A549 (cell line): ENCODE results near the gene USP34. TPM values are rescaled to one million over a fixed set of nuclear protein-coding genes. Genes with fewer than 3 reads are reported as not detected.

Experiments
- ATAC-seq, 2 experiments: fragments of 200-7000 bp in 1 of 2; fragments of >200 bp in 1 of 2; cut with Nextera tagmentation in 1 of 2; cut with Tn5 transposase in 1 of 2; 3 replicates each; pipeline versions ENCODE4 v1.8.0 to v1.9.1; 2018 to 2020; ENCODE audit warnings: mild to moderate bottlenecking in 1 of 2, moderate library complexity in 1 of 2
- CTCF ChIA-PET: fragments of 300-600 bp; sonication (Branson Sonifier 250); formaldehyde crosslinking; extraction: SDS; loops from one replicate; lab custom pipeline; 2021; ENCODE audit warnings: antibody characterized with exemption, inconsistent platforms; lab: Yijun Ruan, JAX
- POLR2A ChIA-PET: fragments of 350-600 bp; formaldehyde crosslinking; extraction: SDS; loops from one replicate; lab custom pipeline; 2021; ENCODE audit warnings: antibody characterized with exemption, inconsistent platforms; lab: Yijun Ruan, JAX
- DNase-seq, 2 experiments: peaks; one replicate each; pipeline versions ENCODE4 v3.0.0 to v3.0.0-alpha.2; 2011 to 2016; ENCODE audit warnings: low read depth in 1 of 2, low spot score in 1 of 2
- FAIRE-seq: peaks from 2 replicates; lab custom pipeline; 2011; peaks lifted over from hg19 to GRCh38; lab: Jason Lieb, UNC
- H3K27ac ChIP-seq, 2 experiments: fragments of >200 bp; sonication (Bioruptor Twin); formaldehyde crosslinking; 3 replicates each; pipeline ENCODE4 v1.5.1; 2016 to 2017
- H3K4me1 ChIP-seq: fragments of >200 bp; sonication (Bioruptor Twin); formaldehyde crosslinking; 3 replicates; pipeline ENCODE4 v1.6.1; 2016
- H3K4me2 ChIP-seq: fragments of >200 bp; sonication (Bioruptor Twin); formaldehyde crosslinking; 3 replicates; pipeline ENCODE4 v1.6.1; 2016
- H3K4me3 ChIP-seq: fragments of >200 bp; sonication (Bioruptor Twin); formaldehyde crosslinking; 3 replicates; pipeline ENCODE4 v1.5.1; 2016
- H3K9me3 ChIP-seq: fragments of >200 bp; sonication (Bioruptor Twin); formaldehyde crosslinking; 3 replicates; pipeline ENCODE4 v1.6.1; 2016
- CBX2 ChIP-seq: fragments of 200-600 bp; sonication (generic); IDR thresholded peaks from 2 replicates; pipeline ENCODE4 v1.6.1; 2016; ENCODE audit warnings: low read depth, mild to moderate bottlenecking, borderline replicate concordance
- CBX8 ChIP-seq: fragments of 200-600 bp; sonication (generic); IDR thresholded peaks from 2 replicates; pipeline ENCODE4 v1.6.1; 2016
- CHD2 ChIP-seq: fragments of 150-350 bp; IDR thresholded peaks from 2 replicates; pipeline ENCODE4 v1.6.1; 2014; ENCODE audit warnings: low read length; ENCODE audit not compliant: partially characterized antibody
- E2F6 ChIP-seq: IDR thresholded peaks from 2 replicates; pipeline ENCODE4 v1.6.1; 2012; ENCODE audit warnings: low read depth, borderline replicate concordance
- EHF ChIP-seq: fragments of 250-450 bp; sonication (Bioruptor Pico); IDR thresholded peaks from 2 replicates; pipeline ENCODE4 v1.5.0; 2020; ENCODE audit warnings: mild to moderate bottlenecking
- EHMT2 ChIP-seq: fragments of 200-600 bp; sonication (generic); IDR thresholded peaks from 2 replicates; pipeline ENCODE4 v1.6.1; 2016; ENCODE audit warnings: antibody characterized with exemption, low read depth, mild to moderate bottlenecking, moderate library complexity
- ELK1 ChIP-seq: fragments of 150-350 bp; IDR thresholded peaks from 2 replicates; pipeline ENCODE4 v1.6.1; 2014; ENCODE audit warnings: low read depth, mild to moderate bottlenecking, low read length
- ESRRA ChIP-seq: fragments of 150-350 bp; IDR thresholded peaks from 2 replicates; pipeline ENCODE4 v1.6.1; 2014; ENCODE audit warnings: mild to moderate bottlenecking, low read length, borderline replicate concordance
- FOSB ChIP-seq: fragments of 250-450 bp; sonication (Bioruptor Pico); IDR thresholded peaks from 2 replicates; pipeline ENCODE4 v1.5.0; 2020; ENCODE audit warnings: mild to moderate bottlenecking, moderate library complexity
- GATA3 ChIP-seq: IDR thresholded peaks from 2 replicates; pipeline ENCODE4 v1.6.1; 2012; ENCODE audit warnings: borderline replicate concordance
- HOXA7 ChIP-seq: fragments of 250-450 bp; sonication (Bioruptor Pico); IDR thresholded peaks from 2 replicates; pipeline ENCODE4 v1.5.0; 2020; ENCODE audit warnings: mild to moderate bottlenecking, moderate library complexity
- HOXB13 ChIP-seq: fragments of 250-450 bp; sonication (Bioruptor Pico); IDR thresholded peaks from 2 replicates; pipeline ENCODE4 v1.5.0; 2020; ENCODE audit warnings: low read depth, mild to moderate bottlenecking, moderate library complexity
- HOXB5 ChIP-seq: fragments of 250-450 bp; sonication (Bioruptor Pico); IDR thresholded peaks from 2 replicates; pipeline ENCODE4 v1.5.0; 2020; ENCODE audit warnings: mild to moderate bottlenecking, moderate library complexity
- JUN ChIP-seq, 2 experiments: fragments of >200 bp; sonication (Bioruptor Twin); formaldehyde crosslinking; IDR thresholded peaks; 2 replicates in 1 of 2; 3 replicates in 1 of 2; pipeline ENCODE4 v1.6.1; 2016 to 2017
- JUNB ChIP-seq: fragments of >200 bp; sonication (Bioruptor Twin); formaldehyde crosslinking; IDR thresholded peaks from 2 replicates; pipeline ENCODE4 v1.6.1; 2016
- MYC ChIP-seq: IDR thresholded peaks from 2 replicates; pipeline ENCODE4 v1.6.1; 2012; ENCODE audit warnings: mild to moderate bottlenecking, inconsistent platforms, low read length, improper control_type of control experiment, borderline replicate concordance
- NR3C1 ChIP-seq: fragments of >200 bp; sonication (Bioruptor Twin); formaldehyde crosslinking; IDR thresholded peaks from 3 replicates; pipeline ENCODE4 v1.6.1; 2017
- POLR2A ChIP-seq: IDR thresholded peaks from 2 replicates; pipeline ENCODE4 v1.6.1; 2012; ENCODE audit warnings: mild to moderate bottlenecking, low read length
- POLR2AphosphoS2 ChIP-seq: conservative IDR thresholded peaks from 2 replicates; pipeline ENCODE4 v1.6.1; 2012; ENCODE audit warnings: low read length, improper control_type of control experiment, inconsistent platforms
- RFX5 ChIP-seq: fragments of 450-650 bp; IDR thresholded peaks from 2 replicates; pipeline ENCODE4 v1.7.1; 2014; ENCODE audit warnings: antibody characterized with exemption, mild to moderate bottlenecking, moderate library complexity
- RNF2 ChIP-seq: fragments of 200-600 bp; sonication (generic); IDR thresholded peaks from 2 replicates; pipeline ENCODE4 v1.6.1; 2016; ENCODE audit warnings: low read depth, mild to moderate bottlenecking, antibody characterized with exemption, moderate library complexity, borderline replicate concordance
- SMC3 ChIP-seq: fragments of >200 bp; sonication (Bioruptor Twin); formaldehyde crosslinking; IDR thresholded peaks from 3 replicates; pipeline ENCODE4 v1.6.1; 2018; ENCODE audit warnings: inconsistent platforms
- TP53 ChIP-seq: fragments of 250-450 bp; sonication (Bioruptor Pico); IDR thresholded peaks from 2 replicates; pipeline ENCODE4 v1.5.0; 2021; ENCODE audit warnings: mild to moderate bottlenecking, moderate library complexity
- ZFP36 ChIP-seq: fragments of 450-650 bp; IDR thresholded peaks from 2 replicates; pipeline ENCODE4 v1.6.1; 2014; ENCODE audit warnings: borderline replicate concordance; ENCODE audit not compliant: partially characterized antibody
- WGBS: methylation state at CpG from one replicate; pipeline ENCODE4 v1.1.6; 2017; ENCODE audit errors: missing lambda C conversion rate; 5-methylcytosine and 5-hydroxymethylcytosine counted together
- polyA plus RNA-seq, 4 experiments: library from polyadenylated mRNA; depleted of rRNA in 3 of 4; stranded (reverse); fragments of >200 nt; fragmentation: RNase III in 1 of 4; extraction: RNeasy Plus Mini Kit Qiagen cat#74134 plus additional on column Dnase treatment in 1 of 4; gene quantifications; 2 replicates in 3 of 4; 3 replicates in 1 of 4; pipeline ENCODE4 v1.2.3, GENCODE V29; 2011 to 2017
- TF ChIP-seq, protein P1 (sequence below): fragments of >200 bp; sonication (Bioruptor Twin); formaldehyde crosslinking; IDR thresholded peaks from 3 replicates; pipeline ENCODE4 v1.5.1; 2016
- TF ChIP-seq, protein P2 (sequence below): fragments of 250-450 bp; sonication (Bioruptor Pico); IDR thresholded peaks from 2 replicates; pipeline ENCODE4 v1.5.0; 2021; ENCODE audit warnings: mild to moderate bottlenecking, moderate library complexity, borderline replicate concordance
- TF ChIP-seq, protein P3 (sequence below): fragments of 450-650 bp; IDR thresholded peaks from 2 replicates; pipeline ENCODE4 v1.6.1; 2014; ENCODE audit warnings: antibody characterized with exemption

Gene USP34
- polyA plus RNA-seq, 2 of the 4 experiments (the other 2 are of a cell fraction), result 47.7 to 132 TPM

GRCh38 chr2:61272421-61273070, 198.3 kb downstream of the USP34 start:
- Histone ChIP-seq H3K4me3 (no peak overlapping the region), H3K4me2 (no peak overlapping the region), H3K4me1 (no peaks in the 10 kb centered on the region), H3K9me3 (no peaks in the 10 kb centered on the region), H3K27ac (no peak overlapping the region)
- no peak for ATAC-seq
- DNase-seq, result no peak
- POLR2A ChIA-PET, result interaction anchor here (0.6 kb wide), 1 partner anchor 17 kb away, joined by 3 read pairs; no protein-coding TSS in a partner anchor
- peak; percentile 36 for FAIRE-seq
- 93% methylated on average over 4 of the region's 4 CpGs for WGBS
- TF ChIP-seq TP53 (CRISPR knock-in tag) (no peak), RNF2 (no peak), RFX5 (no peak), EHMT2 (no peak), HOXA7 (CRISPR knock-in tag) (no peak), ESRRA (no peak), ZFP36 (no peak), MYC (no peak)
- TF ChIP-seq, protein P1, sequence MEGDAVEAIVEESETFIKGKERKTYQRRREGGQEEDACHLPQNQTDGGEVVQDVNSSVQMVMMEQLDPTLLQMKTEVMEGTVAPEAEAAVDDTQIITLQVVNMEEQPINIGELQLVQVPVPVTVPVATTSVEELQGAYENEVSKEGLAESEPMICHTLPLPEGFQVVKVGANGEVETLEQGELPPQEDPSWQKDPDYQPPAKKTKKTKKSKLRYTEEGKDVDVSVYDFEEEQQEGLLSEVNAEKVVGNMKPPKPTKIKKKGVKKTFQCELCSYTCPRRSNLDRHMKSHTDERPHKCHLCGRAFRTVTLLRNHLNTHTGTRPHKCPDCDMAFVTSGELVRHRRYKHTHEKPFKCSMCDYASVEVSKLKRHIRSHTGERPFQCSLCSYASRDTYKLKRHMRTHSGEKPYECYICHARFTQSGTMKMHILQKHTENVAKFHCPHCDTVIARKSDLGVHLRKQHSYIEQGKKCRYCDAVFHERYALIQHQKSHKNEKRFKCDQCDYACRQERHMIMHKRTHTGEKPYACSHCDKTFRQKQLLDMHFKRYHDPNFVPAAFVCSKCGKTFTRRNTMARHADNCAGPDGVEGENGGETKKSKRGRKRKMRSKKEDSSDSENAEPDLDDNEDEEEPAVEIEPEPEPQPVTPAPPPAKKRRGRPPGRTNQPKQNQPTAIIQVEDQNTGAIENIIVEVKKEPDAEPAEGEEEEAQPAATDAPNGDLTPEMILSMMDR, result no peak
- TF ChIP-seq, protein P2, sequence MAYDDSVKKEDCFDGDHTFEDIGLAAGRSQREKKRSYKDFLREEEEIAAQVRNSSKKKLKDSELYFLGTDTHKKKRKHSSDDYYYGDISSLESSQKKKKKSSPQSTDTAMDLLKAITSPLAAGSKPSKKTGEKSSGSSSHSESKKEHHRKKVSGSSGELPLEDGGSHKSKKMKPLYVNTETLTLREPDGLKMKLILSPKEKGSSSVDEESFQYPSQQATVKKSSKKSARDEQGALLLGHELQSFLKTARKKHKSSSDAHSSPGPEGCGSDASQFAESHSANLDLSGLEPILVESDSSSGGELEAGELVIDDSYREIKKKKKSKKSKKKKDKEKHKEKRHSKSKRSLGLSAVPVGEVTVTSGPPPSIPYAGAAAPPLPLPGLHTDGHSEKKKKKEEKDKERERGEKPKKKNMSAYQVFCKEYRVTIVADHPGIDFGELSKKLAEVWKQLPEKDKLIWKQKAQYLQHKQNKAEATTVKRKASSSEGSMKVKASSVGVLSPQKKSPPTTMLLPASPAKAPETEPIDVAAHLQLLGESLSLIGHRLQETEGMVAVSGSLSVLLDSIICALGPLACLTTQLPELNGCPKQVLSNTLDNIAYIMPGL (CRISPR knock-in tag), result no peak
- TF ChIP-seq, protein P3, sequence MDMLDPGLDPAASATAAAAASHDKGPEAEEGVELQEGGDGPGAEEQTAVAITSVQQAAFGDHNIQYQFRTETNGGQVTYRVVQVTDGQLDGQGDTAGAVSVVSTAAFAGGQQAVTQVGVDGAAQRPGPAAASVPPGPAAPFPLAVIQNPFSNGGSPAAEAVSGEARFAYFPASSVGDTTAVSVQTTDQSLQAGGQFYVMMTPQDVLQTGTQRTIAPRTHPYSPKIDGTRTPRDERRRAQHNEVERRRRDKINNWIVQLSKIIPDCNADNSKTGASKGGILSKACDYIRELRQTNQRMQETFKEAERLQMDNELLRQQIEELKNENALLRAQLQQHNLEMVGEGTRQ, result no peak
- CTCF ChIA-PET, result interaction anchor here (0.7 to 1.6 kb wide), 2 partner anchors 10 to 570 kb away, joined by 3 to 5 read pairs; no protein-coding TSS in a partner anchor

GRCh38 chr2:61268249-61268648, 202.6 kb downstream of the USP34 start:
- no peak for TF ChIP-seq CBX8
- no peak for TF ChIP-seq HOXB5
- TF ChIP-seq JUN (IDR thresholded peaks at IDR 0.05), result no peak
- Histone ChIP-seq H3K9me3 (no peaks in the 10 kb centered on the region), H3K27ac (no peak overlapping the region), H3K4me2 (no peak overlapping the region), H3K4me3 (no peak overlapping the region), H3K4me1 (no peaks in the 10 kb centered on the region)
- WGBS, result 90% methylated on average over 4 of the region's 4 CpGs
- ChIA-PET CTCF (interaction anchor here (0.6 to 1.3 kb wide), 2 partner anchors 13 to 47 kb away, joined by 3 to 5 read pairs; no protein-coding TSS in a partner anchor), POLR2A (interaction anchor here (0.6 kb wide), 1 partner anchor 15 kb away, joined by 5 read pairs; no protein-coding TSS in a partner anchor)
- FAIRE-seq (no peak), ATAC-seq (no peak), DNase-seq (peak in 1 of 2 experiments; percentile 14)

DNA sequence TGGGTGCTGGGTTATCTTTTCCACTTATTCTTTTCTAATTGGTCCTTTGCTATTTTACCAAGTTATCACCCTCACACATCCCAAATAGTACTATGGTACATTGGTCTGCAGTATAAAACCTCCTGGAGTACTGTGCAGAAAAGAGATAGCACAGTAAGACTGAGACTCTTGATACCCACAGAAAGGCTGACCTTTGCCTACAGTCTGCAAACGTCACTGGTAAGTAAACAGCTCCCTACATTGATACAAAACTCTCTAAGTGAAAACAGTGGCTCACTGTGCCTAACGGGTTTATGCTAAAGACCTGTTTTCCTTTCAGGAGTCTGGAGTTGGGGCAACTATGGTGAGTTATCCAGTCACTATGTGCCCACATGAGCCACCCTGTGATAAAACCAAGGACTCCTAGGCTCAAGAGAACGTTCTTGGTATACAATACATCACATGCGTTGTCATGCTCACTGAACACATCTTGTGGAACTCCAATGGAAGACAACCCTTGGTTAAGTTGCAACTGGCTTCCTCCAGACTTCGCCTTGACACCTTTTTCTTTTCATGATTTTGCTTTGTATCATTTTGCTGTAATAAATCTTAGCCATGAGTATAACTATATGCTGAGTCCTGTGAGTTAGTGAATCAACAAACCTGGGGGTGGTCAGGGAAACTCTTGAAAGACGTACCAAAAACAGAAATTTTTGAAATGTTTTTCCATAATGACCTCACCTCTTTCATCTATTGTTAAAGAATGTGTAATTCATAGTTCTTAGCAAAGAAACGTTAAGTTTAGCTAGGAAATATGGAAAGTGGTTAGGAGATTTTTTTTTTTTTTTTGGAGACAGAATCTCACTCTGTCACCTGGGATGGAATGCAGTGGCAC, 204.0 kb downstream of the USP34 start:
- Histone ChIP-seq H3K4me2 (no peak overlapping the region), H3K9me3 (no peaks in the 10 kb centered on the region), H3K4me1 (no peaks in the 10 kb centered on the region), H3K4me3 (no peak overlapping the region), H3K27ac (no peak overlapping the region)
- ChIA-PET CTCF (interaction anchor here (0.6 kb wide), 1 partner anchor 805 kb away, joined by 5 read pairs; no protein-coding TSS in a partner anchor), POLR2A (interaction anchor here (0.6 kb wide), 1 partner anchor 23 kb away, joined by 4 read pairs; no protein-coding TSS in a partner anchor)
- FAIRE-seq (no peak), ATAC-seq (peak; percentile 50 to 57), DNase-seq (no peak)
- WGBS, result 79% methylated on average over 7 of the region's 7 CpGs
- no peak for TF ChIP-seq POLR2AphosphoS2
- no peak for TF ChIP-seq JUNB
- TF ChIP-seq EHF (CRISPR knock-in tag), result no peak
- TF ChIP-seq HOXB13 (CRISPR knock-in tag), result no peak
- no peak for TF ChIP-seq NR3C1
- TF ChIP-seq POLR2A, result no peak
- no peak for TF ChIP-seq ZFP36
- no peak for TF ChIP-seq EHMT2
- no peak for TF ChIP-seq ELK1
- no peak for TF ChIP-seq SMC3
- TF ChIP-seq FOSB, result no peak
- TF ChIP-seq E2F6, result no peak
- TF ChIP-seq GATA3, result no peak
- no peak for TF ChIP-seq CHD2
- no peak for TF ChIP-seq CBX2
